K562 (cell line): ENCODE measurements around the gene CCDC116. TPM values are rescaled to one million over a fixed set of nuclear protein-coding genes. Genes with fewer than 3 reads are reported as not detected.
A peak's percentile ranks its signal among the peaks of the same experiment; 100 is the strongest.

Source experiments
- ARHGAP35 ChIP-seq: fragments of 450-650 bp; IDR thresholded peaks from 2 replicates; pipeline ENCODE4 v1.6.1; 2018; ENCODE audit not compliant: partially characterized antibody
- ATF3 ChIP-seq, 2 experiments: fragments of 450-650 bp in 1 of 2; sonication (generic) in 1 of 2; formaldehyde crosslinking in 1 of 2; IDR thresholded peaks in 1 of 2; conservative IDR thresholded peaks in 1 of 2; 2 replicates each; pipeline versions ENCODE4 v1.6.1 to v1.8.1; 2016 to 2023; ENCODE audit warnings: mild to moderate bottlenecking in 2 of 2, moderate library complexity in 2 of 2, inconsistent platforms in 1 of 2, missing genetic modification reagents in 1 of 2
- CC2D1A ChIP-seq: fragments of 450-650 bp; IDR thresholded peaks from 2 replicates; pipeline ENCODE4 v1.6.1; 2017; ENCODE audit warnings: mild to moderate bottlenecking
- ETS1 ChIP-seq: conservative IDR thresholded peaks from 2 replicates; pipeline ENCODE4 v1.6.1; 2011; ENCODE audit warnings: low read depth, mild to moderate bottlenecking, low read length; ENCODE audit not compliant: control insufficient read depth
- HMGXB4 ChIP-seq: sonication (generic); formaldehyde crosslinking; IDR thresholded peaks from 2 replicates; pipeline ENCODE4 v1.8.1; 2023; ENCODE audit warnings: mild to moderate bottlenecking, missing genetic modification reagents
- MTF1 ChIP-seq: fragments of 250-450 bp; sonication (Bioruptor Pico); IDR thresholded peaks from 2 replicates; pipeline ENCODE4 v1.9.0; 2021; ENCODE audit warnings: moderate library complexity, mild to moderate bottlenecking, inconsistent platforms, borderline replicate concordance
- MYC ChIP-seq, 2 experiments: fragments of 250-450 bp in 1 of 2; sonication (Bioruptor Pico) in 1 of 2; IDR thresholded peaks; 2 replicates each; pipeline versions ENCODE4 v1.5.1 to v1.6.1; 2012 to 2021; ENCODE audit warnings: low read depth in 2 of 2, borderline replicate concordance in 1 of 2, improper control_type of control experiment in 1 of 2, low read length in 1 of 2, mild to moderate bottlenecking in 1 of 2, moderate library complexity in 1 of 2
- RBFOX2 ChIP-seq: fragments of 200-400 bp; formaldehyde crosslinking; IDR thresholded peaks from 2 replicates; pipeline ENCODE4 v1.6.1; 2017; ENCODE audit warnings: low read depth, mild to moderate bottlenecking, low read length, moderate library complexity
- RFX7 ChIP-seq: fragments of 250-450 bp; sonication (Bioruptor Pico); IDR thresholded peaks from 2 replicates; pipeline ENCODE4 v1.5.1; 2021; ENCODE audit warnings: mild to moderate bottlenecking
- RHOXF2B ChIP-seq: fragments of 250-450 bp; sonication (Bioruptor Pico); conservative IDR thresholded peaks from 2 replicates; pipeline ENCODE4 v1.5.1; 2021
- STAT6 ChIP-seq: sonication (generic); formaldehyde crosslinking; IDR thresholded peaks from 2 replicates; pipeline ENCODE4 v1.8.1; 2023; ENCODE audit warnings: mild to moderate bottlenecking, missing genetic modification reagents
- ZBTB17 ChIP-seq: fragments of 450-650 bp; formaldehyde crosslinking; IDR thresholded peaks from 2 replicates; pipeline ENCODE4 v1.4.0; 2020; ENCODE audit warnings: mild to moderate bottlenecking
- ZNF282 ChIP-seq: sonication (generic); formaldehyde crosslinking; IDR thresholded peaks from 2 replicates; pipeline ENCODE4 v1.8.1; 2023; ENCODE audit warnings: missing genetic modification reagents
- polyA plus RNA-seq, 8 experiments: library from polyadenylated mRNA; depleted of rRNA in 4 of 8; stranded (reverse) in 5 of 8; unstranded in 3 of 8; fragments of >200 nt; fragmentation: Nextera tagmentation in 2 of 8; fragmentation: Illumina TruSeq in 1 of 8; extraction: Ambion mirVana in 2 of 8; extraction: Trizol in 1 of 8; gene quantifications; 2 replicates each; pipeline versions ENCODE4 v1.2.1 to v1.2.3, GENCODE V29; 2011 to 2014; ENCODE audit warnings: inconsistent platforms in 1 of 8, missing spikeins in 1 of 8
- total RNA-seq, 7 experiments: library from RNA; depleted of rRNA in 6 of 7; stranded (reverse); fragments of >200 nt in 6 of 7; fragmentation: Illumina TruSeq in 2 of 7; extraction: Trizol in 2 of 7; gene quantifications; 2 replicates each; pipeline versions ENCODE4 v1.2.1 to v1.2.3, GENCODE V29; 2011 to 2021; ENCODE audit warnings: low replicate concordance in 1 of 7

The CCDC116 gene
- total and polyA plus RNA-seq, 9 of the 15 experiments (the other 6 are each of a cell fraction or from before 2014, with no cell fraction given): 1.6 to 11.3 (median 4.7) TPM

GRCh38 chr22:21624120-21624879 lies 8.3 kb upstream of the CCDC116 start (continued):
- TF ChIP-seq STAT6 (CRISPR knock-in tag) (peak; percentile 77; the same call in 1 of the 2 replicates), RBFOX2 (no peak), HMGXB4 (peak; percentile 53; the same call in 1 of the 2 replicates), ATF3 (IDR thresholded peaks at IDR 0.05) (no peak), ATF3 (CRISPR knock-in tag; conservative IDR thresholded peaks at IDR 0.05) (0 out of 2 replicates have a peak, but pooled peaks have one; percentile 39), ETS1 (no peak), ARHGAP35 (no peak), MTF1 (CRISPR knock-in tag) (no peak), RHOXF2B (no peak), CC2D1A (no peak), ZBTB17 (CRISPR knock-in tag) (no peak), RFX7 (CRISPR knock-in tag) (no peak), ZNF282 (no peak), MYC (IDR thresholded peaks at IDR 0.05; ENCODE audit: low read depth, low read length) (peak; percentile 56; the same call in 1 of the 2 replicates), MYC (CRISPR knock-in tag; IDR thresholded peaks at IDR 0.05; ENCODE audit: borderline replicate concordance, low read depth) (no peak)
